ENCODE data around the gene SNX5.

DNA sequence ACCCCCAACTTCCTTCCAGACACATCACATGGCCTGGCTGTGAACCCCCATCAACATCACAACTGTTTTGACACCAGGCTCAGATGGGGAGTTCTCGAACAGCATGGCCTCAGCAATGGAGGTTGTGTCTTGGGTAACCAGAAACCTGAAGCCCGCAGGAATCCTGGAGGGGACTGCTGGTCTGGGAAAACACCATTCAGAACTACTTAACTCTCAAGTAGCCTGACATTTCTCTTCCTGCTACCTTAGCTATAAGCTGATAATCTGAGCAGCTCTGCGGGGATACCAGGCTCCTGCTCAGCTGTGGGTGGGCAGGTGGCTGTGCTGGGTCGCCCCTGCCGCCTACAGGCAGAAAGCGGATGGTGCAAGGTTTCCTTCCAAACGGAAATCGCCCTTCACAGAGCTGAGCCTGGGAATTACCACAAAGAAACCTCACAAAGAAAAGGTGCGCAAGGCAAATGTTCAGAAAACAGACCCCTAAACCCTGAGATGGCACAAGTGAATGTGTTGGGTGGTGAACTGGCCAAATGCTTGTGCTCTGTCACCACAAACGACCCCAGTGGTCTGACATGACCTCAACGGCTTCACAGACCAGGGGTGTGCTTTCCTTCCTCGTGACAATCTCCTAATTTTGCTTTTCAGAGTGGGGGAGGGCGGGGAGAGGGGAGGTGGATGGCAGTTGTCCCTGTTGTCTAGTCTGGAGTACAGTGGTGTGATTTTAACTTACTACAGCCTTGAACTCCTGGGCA, 29.5 kb downstream of the SNX5 start:
- TF ChIP-seq, protein P1, sequence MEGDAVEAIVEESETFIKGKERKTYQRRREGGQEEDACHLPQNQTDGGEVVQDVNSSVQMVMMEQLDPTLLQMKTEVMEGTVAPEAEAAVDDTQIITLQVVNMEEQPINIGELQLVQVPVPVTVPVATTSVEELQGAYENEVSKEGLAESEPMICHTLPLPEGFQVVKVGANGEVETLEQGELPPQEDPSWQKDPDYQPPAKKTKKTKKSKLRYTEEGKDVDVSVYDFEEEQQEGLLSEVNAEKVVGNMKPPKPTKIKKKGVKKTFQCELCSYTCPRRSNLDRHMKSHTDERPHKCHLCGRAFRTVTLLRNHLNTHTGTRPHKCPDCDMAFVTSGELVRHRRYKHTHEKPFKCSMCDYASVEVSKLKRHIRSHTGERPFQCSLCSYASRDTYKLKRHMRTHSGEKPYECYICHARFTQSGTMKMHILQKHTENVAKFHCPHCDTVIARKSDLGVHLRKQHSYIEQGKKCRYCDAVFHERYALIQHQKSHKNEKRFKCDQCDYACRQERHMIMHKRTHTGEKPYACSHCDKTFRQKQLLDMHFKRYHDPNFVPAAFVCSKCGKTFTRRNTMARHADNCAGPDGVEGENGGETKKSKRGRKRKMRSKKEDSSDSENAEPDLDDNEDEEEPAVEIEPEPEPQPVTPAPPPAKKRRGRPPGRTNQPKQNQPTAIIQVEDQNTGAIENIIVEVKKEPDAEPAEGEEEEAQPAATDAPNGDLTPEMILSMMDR (IDR thresholded peaks at IDR 0.05) = peak; percentile 95
- TF ChIP-seq ZFX (IDR thresholded peaks at IDR 0.05; ENCODE audit: borderline replicate concordance) = no peak
